ENCODE measurements around the gene LRRC7. TPM values are rescaled to one million over a fixed set of nuclear protein-coding genes. Genes with fewer than 3 reads are reported as not detected.

Gene LRRC7
- total RNA-seq, 1 experiment from 2014 or later = not detected

GRCh38 chr1:69943030-69943429, 375.3 kb downstream of the LRRC7 start:
- Histone ChIP-seq H3K4me3 (ENCODE audit: low read depth, low read length, poor library complexity, severe bottlenecking) (no peak overlapping the region), H3K27me3 (replicated peaks; ENCODE audit: insufficient read depth, low read depth, low read length, poor library complexity) (no peaks in the 10 kb centered on the region), H3K9me3 (ENCODE audit: low read depth, low read length, poor library complexity, severe bottlenecking) (peaks cover 3% of the 10 kb centered on the region), H3K36me3 (ENCODE audit: insufficient read depth, low read length, poor library complexity, severe bottlenecking) (no peaks in the 10 kb centered on the region), H3K27ac (ENCODE audit: low read depth, low read length, poor library complexity, severe bottlenecking) (no peak overlapping the region), H3K4me1 (ENCODE audit: insufficient read depth, low read length, poor library complexity, severe bottlenecking) (peaks cover 2% of the 10 kb centered on the region)
- BruUV-seq (replicated peaks) = no TSS peak
- ChIA-PET CTCF (no interaction called here), POLR2A (ENCODE audit: low non-redundant PET) (no interaction called here)
- TF ChIP-seq EZH2 (IDR thresholded peaks at IDR 0.05; ENCODE audit: borderline replicate concordance, low read depth, low read length, poor library complexity, severe bottlenecking) (no peak), CTCF (conservative IDR thresholded peaks at IDR 0.05; ENCODE audit: low read depth, low read length) (no peak)
- intact Hi-C loops (cut with micrococcal nuclease; ENCODE audit: unreplicated experiment) = no loop called here
- DNase-seq (ENCODE audit: low spot score) = no peak

GRCh38 chr1:69946935-69947334, 379.2 kb downstream of the LRRC7 start:
- ChIA-PET POLR2A (ENCODE audit: low non-redundant PET) (no interaction called here), CTCF (no interaction called here)
- TF ChIP-seq CTCF (conservative IDR thresholded peaks at IDR 0.05; ENCODE audit: low read depth, low read length) = no peak
- TF ChIP-seq EZH2 (IDR thresholded peaks at IDR 0.05; ENCODE audit: borderline replicate concordance, low read depth, low read length, poor library complexity, severe bottlenecking) = no peak
- no peak for DNase-seq (ENCODE audit: low spot score)
- H3K36me3 ChIP-seq (ENCODE audit: insufficient read depth, low read length, poor library complexity, severe bottlenecking) = no peaks in the 10 kb centered on the region
- BruUV-seq (replicated peaks) = no TSS peak
- peaks cover 7% of the 10 kb centered on the region for H3K4me1 ChIP-seq (ENCODE audit: insufficient read depth, low read length, poor library complexity, severe bottlenecking)
- H3K27ac ChIP-seq (ENCODE audit: low read depth, low read length, poor library complexity, severe bottlenecking) = no peak overlapping the region
- H3K9me3 ChIP-seq (ENCODE audit: low read depth, low read length, poor library complexity, severe bottlenecking) = peaks cover 3% of the 10 kb centered on the region
- H3K27me3 ChIP-seq (replicated peaks; ENCODE audit: insufficient read depth, low read depth, low read length, poor library complexity) = no peaks in the 10 kb centered on the region
- intact Hi-C loops (cut with micrococcal nuclease; ENCODE audit: unreplicated experiment) = no loop called here
- no peak overlapping the region for H3K4me3 ChIP-seq (ENCODE audit: low read depth, low read length, poor library complexity, severe bottlenecking)

- H3K27ac ChIP-seq (ENCODE audit: low read depth, low read length, poor library complexity, severe bottlenecking) = no peak overlapping the region
- no peak overlapping the region for H3K4me3 ChIP-seq (ENCODE audit: low read depth, low read length, poor library complexity, severe bottlenecking)
- peaks cover 3% of the 10 kb centered on the region for H3K9me3 ChIP-seq (ENCODE audit: low read depth, low read length, poor library complexity, severe bottlenecking)
- intact Hi-C loops (cut with micrococcal nuclease; ENCODE audit: unreplicated experiment) = no loop called here
- DNase-seq (ENCODE audit: low spot score) = no peak
- peaks cover 7% of the 10 kb centered on the region for H3K4me1 ChIP-seq (ENCODE audit: insufficient read depth, low read length, poor library complexity, severe bottlenecking)
- CTCF ChIA-PET = no interaction called here
- POLR2A ChIA-PET (ENCODE audit: low non-redundant PET) = no interaction called here
- TF ChIP-seq EZH2 (IDR thresholded peaks at IDR 0.05; ENCODE audit: borderline replicate concordance, low read depth, low read length, poor library complexity, severe bottlenecking) (no peak), CTCF (conservative IDR thresholded peaks at IDR 0.05; ENCODE audit: low read depth, low read length) (no peak)
- no TSS peak for BruUV-seq (replicated peaks)
- no peaks in the 10 kb centered on the region for H3K27me3 ChIP-seq (replicated peaks; ENCODE audit: insufficient read depth, low read depth, low read length, poor library complexity)
- no peaks in the 10 kb centered on the region for H3K36me3 ChIP-seq (ENCODE audit: insufficient read depth, low read length, poor library complexity, severe bottlenecking)
Observed at GRCh38 chr1:69947837-69948236, 380.1 kb downstream of the LRRC7 start.
